Right ventricle myocardium superior (tissue), 1 donor: ENCODE results near the gene FAAP20. TPM values are rescaled to one million over a fixed set of nuclear protein-coding genes. Genes with fewer than 3 reads are reported as not detected.

ENCODE experiments used
- ATAC-seq: fragments of 200-7000 bp; cut with Tn5 transposase; one replicate; pipeline ENCODE4 v1.9.1; 2020; ENCODE audit warnings: mild to moderate bottlenecking; ENCODE audit not compliant: poor library complexity
- DNase-seq: peaks from one replicate; pipeline ENCODE4 v3.0.0-alpha.2; 2020
- intact Hi-C: fragments of 100-400 bp; cut with DNase I; formaldehyde crosslinking; loops from one replicate; pipeline ENCODE4 v1.11.2; 2022
- total RNA-seq: library from RNA; stranded (reverse); fragmentation: NEBNext Ultra II Directional; extraction: Animal tissue kit (Norgen Biotek cat#: 25700); gene quantifications from one replicate; pipeline ENCODE4 v1.2.1, GENCODE V29; 2021
- donor health status: DM: no; HTN: yes; CAD: no; lungs with severe emphysema.

FAAP20 gene
- total RNA-seq, 1 donor from 2014 or later: 38.7 TPM

DNA sequence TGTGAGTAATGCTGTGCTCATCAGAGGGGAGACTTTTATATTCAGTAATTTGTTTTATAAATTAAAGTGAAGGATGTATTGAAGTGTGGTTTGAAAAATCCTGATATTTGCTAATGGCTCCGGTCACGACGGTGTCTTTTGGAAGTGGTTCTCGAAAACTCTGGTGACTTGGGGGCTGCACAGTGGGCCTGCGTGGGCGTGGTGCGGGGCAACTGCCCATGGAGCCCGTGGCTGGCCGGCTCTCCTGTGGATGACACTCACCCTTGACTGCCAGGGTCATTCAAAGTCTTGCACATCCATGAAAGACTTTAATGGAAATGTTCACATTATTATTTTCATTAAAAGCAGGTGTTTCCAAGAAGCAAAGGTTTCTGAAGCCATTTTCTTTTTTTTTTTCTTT lies 7.7 kb downstream of the FAAP20 start:
- no peak for DNase-seq
- intact Hi-C loops: no loop called here
- ATAC-seq: no peak

DNA sequence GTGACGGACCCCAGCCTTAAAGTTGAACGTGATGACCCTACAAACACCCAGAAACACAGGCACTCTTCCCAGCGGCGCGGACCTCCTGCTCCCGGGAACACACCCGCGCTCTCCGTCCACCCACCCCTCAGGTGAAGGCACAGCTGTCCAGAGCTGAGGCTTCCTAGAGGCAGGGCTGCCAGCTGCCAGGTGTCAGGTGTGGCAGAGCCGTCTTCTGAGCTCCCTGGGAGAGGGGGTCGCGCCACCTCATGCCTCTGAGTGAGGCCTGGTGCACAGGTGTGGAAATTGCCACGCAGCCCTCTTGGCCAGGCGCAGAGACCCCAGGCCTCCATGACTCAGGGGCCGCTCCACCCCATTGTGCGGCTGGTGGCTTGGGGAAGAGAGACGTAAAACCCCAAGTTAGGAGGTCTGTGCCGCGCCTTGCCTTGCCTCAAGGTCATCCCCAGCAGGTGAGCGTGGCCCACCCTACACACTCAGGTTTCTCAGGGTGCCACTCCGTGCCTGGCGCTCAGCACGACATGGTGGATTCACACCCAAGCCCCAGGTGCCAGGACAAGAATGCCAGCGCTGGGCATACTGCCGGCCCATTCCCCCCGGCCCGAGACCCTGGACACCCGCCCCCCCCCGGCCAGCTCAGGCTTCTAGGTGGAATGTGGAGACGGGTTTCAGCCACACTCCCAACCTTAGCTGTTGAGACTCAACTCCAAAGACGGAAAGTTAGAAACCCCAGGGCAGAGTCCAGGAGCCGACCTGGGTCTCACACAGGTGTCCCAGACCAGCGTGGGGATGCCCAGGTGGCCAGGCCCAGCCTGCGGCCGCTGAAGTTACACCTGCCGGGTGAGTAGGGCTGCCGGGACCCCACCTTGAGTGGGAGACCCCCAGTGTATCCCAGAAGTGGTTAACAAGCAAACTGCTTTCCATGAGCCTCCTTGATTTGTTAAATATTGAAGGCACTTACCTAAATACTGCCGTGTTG lies 8.4 kb downstream of the FAAP20 start:
- intact Hi-C loops: no loop called here
- DNase-seq: no peak
- no peak for ATAC-seq

DNA sequence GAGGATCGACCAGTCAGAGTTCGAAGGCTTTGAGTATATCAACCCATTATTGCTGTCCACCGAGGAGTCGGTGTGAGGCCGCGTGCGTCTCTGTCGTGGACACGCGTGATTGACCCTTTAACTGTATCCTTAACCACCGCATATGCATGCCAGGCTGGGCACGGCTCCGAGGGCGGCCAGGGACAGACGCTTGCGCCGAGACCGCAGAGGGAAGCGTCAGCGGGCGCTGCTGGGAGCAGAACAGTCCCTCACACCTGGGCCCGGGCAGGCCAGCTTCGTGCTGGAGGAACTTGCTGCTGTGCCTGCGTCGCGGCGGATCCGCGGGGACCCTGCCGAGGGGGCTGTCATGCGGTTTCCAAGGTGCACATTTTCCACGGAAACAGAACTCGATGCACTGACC lies 9.6 kb downstream of the FAAP20 start:
- intact Hi-C loops: no loop called here
- ATAC-seq: no peak
- DNase-seq: no peak

DNA sequence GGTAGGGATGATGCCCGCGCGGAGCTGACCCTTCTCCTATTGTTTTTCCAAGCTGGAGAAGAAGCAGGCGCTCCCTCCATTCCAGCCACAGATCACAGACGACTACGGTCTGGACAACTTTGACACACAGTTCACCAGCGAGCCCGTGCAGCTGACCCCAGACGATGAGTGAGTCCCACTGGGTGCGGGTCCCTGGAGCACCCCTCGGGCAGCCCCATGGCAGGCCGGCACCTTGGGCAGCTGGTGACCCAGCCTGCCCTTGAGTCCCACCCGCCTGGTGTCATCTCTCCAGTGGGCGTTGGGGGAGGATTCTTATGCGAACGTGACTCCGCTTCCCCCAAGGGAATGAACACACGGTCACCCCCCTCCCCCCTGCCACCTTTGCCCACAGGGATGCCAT lies 10.0 kb downstream of the FAAP20 start:
- intact Hi-C loops: no loop called here
- no peak for ATAC-seq
- no peak for DNase-seq

DNA sequence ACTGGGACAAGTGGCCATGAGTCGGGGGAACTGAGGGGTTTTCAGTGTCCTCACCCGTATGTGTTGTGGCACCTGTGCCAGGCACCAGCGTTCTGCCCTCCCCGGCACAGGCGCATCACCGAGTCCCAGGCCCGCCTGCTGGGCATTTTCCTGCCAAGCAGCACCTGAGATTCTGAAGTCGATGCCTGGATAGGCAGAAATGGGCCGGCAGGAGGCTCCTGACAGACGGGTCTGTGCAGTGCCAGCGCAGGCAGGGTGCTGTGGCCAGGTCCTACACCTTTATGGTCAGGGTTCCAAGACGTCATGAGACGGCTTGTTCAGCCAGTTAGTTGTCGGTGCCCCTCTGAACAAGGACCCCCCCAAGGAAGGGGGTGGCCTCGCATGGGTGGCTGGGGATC lies 10.6 kb downstream of the FAAP20 start:
- DNase-seq (no peak), ATAC-seq (no peak)
- intact Hi-C loops: no loop called here

DNA sequence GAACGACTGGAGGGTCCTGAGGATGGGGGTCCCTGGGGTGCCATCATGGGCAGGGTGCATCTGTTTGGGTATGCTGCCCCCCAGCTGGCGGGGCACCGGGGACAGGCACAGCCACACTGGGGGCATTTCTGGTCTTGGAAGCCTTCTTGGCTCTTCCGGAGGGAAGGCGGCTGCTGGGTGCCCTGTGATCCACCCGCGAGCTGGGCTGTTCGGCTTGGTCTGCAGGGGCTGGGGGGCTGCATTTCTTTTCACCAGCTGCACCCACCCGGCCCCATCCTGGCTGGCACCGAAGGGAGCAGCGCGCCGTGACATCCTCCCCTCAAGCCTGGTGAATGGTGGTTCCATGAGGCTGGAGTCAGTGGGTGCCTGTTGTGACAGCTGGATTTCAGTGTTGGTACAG lies 12.2 kb downstream of the FAAP20 start:
- DNase-seq: no peak
- intact Hi-C loops: no loop called here
- no peak for ATAC-seq

DNA sequence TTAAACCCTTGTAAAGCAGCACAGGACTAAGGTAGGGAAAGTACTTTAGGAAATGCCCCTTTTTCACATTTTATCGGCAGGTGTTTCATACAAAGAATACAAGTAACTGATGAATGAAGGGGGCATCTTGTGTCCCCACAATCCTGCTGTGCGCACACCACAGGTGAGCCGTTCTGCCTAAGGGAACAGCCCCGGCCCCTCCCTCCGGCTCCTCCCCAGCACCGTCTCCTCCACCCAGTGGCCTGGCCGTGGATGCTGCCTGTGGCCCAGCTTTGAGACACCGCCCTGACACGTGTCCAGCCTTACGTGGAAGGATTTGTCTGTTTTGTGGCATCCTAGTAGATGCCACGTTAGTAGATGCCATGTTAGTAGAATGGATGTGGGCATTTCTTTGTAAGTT lies 12.8 kb downstream of the FAAP20 start:
- intact Hi-C loops: no loop called here
- no peak for ATAC-seq
- no peak for DNase-seq

DNA sequence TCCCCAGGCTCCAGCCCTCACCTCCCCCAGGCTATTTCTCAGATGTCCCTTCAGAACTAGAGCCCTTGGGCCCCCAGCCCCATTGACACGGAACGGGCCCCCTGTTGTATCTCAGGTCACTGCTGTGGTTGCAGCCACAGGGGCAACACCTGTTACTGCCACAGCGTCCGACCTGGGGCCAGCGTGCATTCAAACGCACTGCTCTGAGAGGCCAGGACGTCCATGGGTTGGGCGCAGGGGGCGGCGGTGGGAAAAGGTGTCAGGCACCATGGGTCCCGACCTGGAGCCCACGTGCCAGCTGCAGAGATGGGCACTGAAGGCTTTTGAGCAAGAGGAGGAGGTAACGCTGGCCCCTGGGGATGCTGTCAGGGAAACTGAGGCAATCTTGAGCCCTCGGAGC lies 13.3 kb downstream of the FAAP20 start:
- no peak for DNase-seq
- ATAC-seq: no peak
- intact Hi-C loops: no loop called here

DNA sequence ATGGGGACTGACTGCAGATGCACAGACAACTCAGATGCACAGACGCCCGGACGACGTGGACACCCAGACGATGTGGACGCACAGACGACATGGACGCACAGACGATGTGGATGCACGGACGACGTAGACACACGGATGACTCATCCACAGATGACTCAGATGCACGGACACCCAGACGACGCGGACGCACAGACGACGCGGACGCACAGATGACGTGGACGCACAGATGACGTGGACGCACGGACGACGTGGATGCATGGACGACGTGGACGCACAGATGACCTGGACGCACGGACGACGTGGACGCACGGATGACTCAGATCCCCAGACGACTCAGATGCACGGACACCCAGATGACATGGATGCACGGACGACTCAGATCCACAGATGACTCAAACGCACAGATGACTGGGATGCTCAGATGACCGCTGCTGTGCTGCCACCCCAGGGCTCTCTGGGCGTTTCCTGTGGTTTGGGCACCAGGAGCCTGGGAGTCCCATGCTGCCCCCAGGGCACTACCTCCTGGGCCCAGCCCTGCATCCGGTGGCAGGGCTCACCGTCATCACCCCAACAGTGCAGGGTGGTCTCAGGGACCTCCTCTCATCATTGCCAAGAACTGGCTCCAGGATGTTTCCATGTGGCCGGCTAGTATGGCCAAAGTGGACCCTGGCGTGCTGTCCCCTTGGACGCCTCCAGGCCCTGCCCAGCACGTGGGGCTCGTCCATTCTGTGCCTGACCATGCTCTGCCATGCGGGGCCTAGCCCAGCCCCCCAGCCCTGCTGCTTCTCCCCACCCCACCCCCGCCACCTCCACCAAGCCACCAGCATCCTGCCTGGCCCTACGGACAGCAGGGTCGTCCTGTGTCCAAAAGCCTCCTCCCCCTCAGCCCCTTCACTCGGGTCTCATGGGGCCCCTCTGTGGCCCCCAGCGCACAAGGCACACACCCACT lies 14.0 kb downstream of the FAAP20 start:
- DNase-seq (no peak), ATAC-seq (no peak)
- intact Hi-C loops: no loop called here

DNA sequence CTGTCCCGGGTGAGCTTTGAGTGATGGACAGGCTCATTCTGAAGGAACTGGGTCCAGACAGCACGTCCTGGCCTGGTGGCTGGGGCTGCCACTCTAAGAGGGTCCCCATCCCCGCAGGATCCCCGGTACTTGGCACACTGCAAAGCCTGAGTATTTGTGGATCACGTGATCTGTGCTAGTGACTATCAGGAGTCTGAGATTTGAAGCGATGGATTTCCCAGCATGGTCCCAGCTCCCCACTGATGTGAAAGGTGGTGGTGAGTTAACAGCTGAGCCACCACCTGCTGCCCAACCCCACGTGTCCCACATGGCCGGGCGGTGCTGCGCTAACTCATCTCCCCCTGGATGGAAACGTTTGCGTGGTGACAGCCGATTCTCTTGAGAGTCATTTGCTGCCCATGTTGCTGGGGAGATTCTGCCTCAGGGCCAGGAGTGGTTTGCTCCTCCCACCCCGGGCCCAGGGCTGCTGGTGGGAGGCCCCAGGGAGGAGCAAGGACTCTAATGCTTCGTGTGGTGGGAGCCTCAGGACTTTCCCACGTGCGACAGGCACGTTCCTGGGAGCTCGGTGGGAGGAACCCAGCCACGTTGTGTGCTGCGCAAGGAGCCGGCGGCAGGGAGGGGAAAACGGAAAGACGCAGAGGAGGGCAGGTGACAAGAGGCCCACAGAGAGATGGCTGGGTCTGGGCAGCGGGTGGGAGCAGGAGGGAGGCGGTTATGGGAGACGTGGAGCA lies 15.1 kb downstream of the FAAP20 start:
- ATAC-seq (no peak), DNase-seq (no peak)
- intact Hi-C loops: no loop called here

DNA sequence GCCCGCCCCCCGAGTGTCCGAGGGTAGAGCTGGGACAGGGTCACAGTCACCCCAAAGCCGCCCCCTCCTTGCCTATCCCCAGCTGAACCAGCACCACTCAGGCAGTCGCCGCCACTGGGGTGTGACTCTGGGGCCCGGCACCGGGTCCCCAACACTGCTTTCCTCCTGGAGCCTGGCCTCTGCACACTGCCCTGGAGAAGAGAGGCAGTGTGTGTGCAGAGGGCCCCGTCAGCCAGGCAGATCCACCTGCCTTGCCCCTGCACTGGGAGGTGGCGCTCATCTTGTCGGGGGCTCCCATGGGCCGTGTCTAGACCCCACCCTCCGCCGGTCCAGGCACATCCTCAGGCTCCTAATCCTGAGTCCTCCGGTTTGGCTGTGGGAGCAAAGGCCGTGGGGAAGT lies 15.7 kb downstream of the FAAP20 start:
- intact Hi-C loops: no loop called here
- DNase-seq (no peak), ATAC-seq (no peak)

DNA sequence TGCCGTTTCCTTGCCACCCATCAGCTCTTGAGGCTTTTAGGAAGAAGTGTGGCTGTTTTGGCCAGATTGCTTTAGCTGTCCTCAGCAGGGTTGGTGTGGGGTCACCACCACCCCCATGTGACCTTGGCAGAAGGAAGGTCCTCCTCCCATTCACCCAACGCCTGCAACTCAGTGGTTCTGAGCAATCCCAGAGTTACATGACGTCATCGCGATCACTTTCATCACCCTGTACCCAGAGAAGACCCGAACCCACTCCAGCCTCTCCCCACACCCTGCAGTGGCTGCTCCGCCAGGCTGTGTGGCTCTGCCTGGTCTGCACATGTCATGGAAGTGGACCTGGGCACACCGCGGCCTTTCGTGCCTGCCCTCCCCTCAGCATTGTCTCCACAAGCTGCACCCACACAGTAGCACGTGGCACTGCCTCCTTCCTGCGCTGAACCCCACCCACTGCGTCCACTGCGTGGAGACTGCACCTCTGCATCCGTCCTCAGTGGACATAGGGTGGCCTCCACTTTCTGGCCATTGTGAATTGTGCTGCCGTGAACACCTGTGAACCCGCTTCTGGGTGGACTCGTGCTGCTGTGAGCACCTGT lies 16.5 kb downstream of the FAAP20 start:
- ATAC-seq (no peak), DNase-seq (no peak)
- intact Hi-C loops: no loop called here

DNA sequence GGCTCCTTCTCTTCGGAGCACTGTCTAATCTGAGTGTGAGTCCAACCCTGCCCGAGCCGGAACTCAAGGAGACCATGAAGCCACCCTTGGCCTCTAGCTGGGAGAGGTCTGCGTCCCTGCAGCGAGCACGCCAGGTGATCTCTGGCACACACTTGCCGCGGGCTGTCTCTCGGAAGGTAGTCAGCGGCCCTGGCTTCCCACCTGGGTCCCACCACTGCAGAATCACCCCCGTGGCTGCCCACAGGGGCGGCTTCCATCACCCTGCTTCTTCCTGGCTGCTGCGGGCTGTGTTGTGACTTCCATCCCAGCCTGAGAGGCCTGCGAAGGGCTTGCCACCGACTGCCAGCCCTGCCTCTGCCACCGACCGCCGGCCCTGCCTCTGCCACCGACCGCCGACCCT lies 17.0 kb downstream of the FAAP20 start:
- no peak for DNase-seq
- intact Hi-C loops: no loop called here
- no peak for ATAC-seq

DNA sequence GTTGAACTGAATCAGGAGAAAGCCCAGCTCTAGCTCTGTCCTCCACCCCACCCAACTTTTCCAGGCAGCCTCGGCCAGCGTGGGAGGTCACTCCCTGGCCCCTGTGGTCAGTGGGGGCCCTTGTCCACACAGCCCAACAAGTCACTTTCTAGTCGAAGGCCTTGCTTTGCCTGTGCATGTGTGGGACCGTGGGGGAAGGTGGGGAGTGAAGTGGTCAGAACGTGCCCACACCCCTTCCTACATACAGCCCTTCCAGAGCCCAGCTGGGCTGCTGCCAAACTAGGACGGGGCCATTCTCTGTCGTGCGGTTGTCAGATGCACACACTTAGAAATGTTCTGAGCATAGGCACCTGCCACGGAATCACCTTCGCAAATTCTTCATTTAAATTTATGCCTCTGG lies 18.0 kb downstream of the FAAP20 start:
- intact Hi-C loops: no loop called here
- no peak for ATAC-seq
- no peak for DNase-seq

DNA sequence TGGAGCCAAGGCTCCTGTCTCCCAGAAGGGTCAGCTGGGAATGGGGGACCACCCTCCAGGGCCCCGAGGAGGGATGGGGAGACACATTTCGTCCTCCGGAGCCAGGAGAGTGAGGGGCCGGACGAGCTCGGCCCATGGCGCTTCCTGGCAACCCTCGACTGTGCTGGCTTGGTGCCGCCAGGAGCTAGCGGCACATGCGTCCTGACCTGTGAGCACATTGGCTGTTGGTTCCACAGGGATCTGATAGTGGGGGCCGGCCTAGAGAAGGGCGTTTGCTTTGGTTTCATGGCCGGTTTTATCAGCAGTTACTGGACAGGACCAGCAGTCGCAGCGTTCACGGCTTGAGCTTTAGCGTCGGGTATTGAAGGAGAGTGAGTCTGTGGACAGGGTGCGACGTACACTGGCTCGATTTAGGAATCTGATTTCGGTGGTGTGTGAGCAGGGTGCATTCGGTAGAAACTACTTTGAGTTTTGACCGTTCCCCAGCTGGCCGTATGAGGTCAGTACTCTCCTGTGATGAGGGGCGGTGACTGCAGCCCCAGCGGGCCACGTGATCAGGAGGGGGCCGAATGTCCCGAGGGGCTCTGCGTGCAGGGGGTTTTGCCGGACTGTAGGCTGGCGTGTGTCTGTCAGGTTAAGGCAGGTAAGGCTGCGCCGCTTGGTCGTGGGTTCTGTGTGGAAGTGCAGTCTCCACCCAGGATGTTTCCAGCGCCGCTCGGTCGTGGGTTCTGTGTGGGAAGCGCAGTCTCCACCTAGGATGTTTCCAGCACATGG lies 18.7 kb downstream of the FAAP20 start:
- DNase-seq (no peak), ATAC-seq (no peak)
- intact Hi-C loops: no loop called here

DNA sequence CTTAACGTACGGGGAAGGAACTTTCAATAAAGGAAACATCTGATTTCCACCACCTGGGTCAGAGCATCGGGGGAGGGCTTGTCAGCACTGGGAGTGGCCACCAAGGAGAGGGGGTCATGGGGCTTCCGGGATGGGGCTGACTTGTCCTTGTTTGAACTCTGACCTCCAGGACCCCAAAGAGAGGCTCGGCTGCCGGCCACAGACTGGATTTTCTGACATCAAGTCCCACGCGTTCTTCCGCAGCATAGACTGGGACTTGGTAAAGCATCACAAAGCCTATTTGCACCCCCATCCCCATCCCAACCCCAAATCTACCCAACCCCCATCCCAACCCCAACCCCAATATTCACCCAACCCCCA lies 19.5 kb downstream of the FAAP20 start:
- intact Hi-C loops: no loop called here
- ATAC-seq (no peak), DNase-seq (no peak)

DNA sequence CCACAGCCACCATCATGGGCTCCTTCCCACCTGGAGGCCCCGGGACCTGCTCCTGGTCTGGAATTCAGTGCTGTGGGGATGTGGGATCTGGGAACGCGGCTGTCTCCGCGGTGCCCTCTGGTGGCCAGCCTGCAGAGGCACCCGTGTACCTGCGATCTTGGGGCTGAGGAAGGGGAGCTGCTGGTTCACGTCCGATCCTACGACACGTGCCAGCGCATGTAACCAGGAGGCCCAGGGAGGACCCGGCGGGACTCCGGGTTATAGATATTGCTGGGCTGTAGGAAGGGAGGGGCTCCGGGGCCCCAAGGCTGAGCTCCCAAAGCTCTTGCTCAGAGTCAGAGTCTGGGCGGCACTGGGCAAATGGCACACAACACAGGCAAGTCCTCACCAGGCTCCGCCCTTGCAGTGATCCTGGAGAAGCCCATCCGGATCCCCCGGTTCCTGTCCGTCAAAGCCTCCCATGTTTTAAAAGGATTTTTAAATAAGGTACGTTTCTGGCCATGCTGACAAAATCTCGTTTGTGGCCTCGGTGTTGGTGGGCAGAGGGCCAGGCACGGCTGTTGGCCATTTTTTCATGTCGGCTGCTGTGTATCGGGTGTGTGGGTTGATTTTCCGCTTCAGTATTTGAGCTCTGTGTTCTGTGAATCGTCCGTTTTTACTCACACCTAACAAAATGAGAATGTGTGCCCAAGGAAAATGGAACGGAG lies 20.1 kb downstream of the FAAP20 start:
- ATAC-seq (peak; percentile 86), DNase-seq (peak; percentile 75)
- intact Hi-C loops: no loop called here
